HUES64 (cell line): ENCODE data around the gene OR9Q1.
A peak's percentile ranks its signal among the peaks of the same experiment; 100 is the strongest.

Experiments used
- H3K27ac ChIP-seq: 2 replicates; pipeline ENCODE4 v1.7.0; 2013; ENCODE audit warnings: low read depth, low read length, inconsistent platforms
- H3K27me3 ChIP-seq: 2 replicates; pipeline ENCODE4 v1.6.1; 2013; ENCODE audit warnings: mild to moderate bottlenecking, low read length; ENCODE audit not compliant: insufficient read depth
- H3K36me3 ChIP-seq: 2 replicates; pipeline ENCODE4 v1.6.1; 2013; ENCODE audit warnings: mild to moderate bottlenecking, low read length; ENCODE audit not compliant: insufficient read depth
- H3K4me1 ChIP-seq: 2 replicates; pipeline ENCODE4 v1.6.1; 2013; ENCODE audit warnings: mild to moderate bottlenecking, low read length, moderate library complexity; ENCODE audit not compliant: insufficient read depth
- H3K4me3 ChIP-seq: 2 replicates; pipeline ENCODE4 v1.5.1; 2013; ENCODE audit warnings: mild to moderate bottlenecking, low read length, moderate library complexity
- H3K9ac ChIP-seq: 2 replicates; pipeline ENCODE4 v1.6.1; 2013; ENCODE audit warnings: mild to moderate bottlenecking, low read depth, low read length
- H3K9me3 ChIP-seq: 2 replicates; pipeline ENCODE4 v1.6.1; 2013; ENCODE audit warnings: low read depth, low read length; ENCODE audit not compliant: insufficient read depth
- WGBS: fragments of 150-250, 120-280 bp; methylation state at CpG from one replicate; pipeline ENCODE4 v1.1.7; 2013; ENCODE audit warnings: missing lambda C conversion rate; 5-methylcytosine and 5-hydroxymethylcytosine counted together

OR9Q1 gene

DNA sequence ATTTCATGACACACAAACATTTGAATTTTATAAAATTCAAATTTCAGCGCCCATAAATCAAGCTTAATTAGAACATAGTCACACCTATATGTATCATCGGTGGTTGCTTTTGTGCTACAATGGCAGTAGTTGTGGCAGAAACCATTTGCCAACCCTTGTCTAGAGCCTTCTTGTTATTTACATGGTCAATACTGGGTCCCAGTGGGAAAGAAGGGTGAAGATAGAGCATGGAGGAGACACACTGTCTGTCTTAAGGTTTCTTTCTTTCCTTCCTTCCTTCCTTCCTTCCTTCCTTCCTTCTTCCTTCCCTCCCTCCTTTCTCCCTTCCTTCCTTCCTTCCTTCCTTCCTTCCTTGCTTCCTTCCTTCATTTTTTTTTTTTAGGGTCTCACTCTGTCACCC lies 10.8 kb downstream of the OR9Q1 start:
- no peaks in the 10 kb centered on the region for H3K36me3 ChIP-seq
- H3K4me1 ChIP-seq: no peaks in the 10 kb centered on the region
- 92% methylated on average over 2 of the region's 2 CpGs for WGBS
- H3K27ac ChIP-seq: no peak overlapping the region
- no peak overlapping the region for H3K9ac ChIP-seq
- H3K4me3 ChIP-seq: no peak overlapping the region
- no peaks in the 10 kb centered on the region for H3K27me3 ChIP-seq
- H3K9me3 ChIP-seq: peaks cover 10% of the 10 kb centered on the region; the same call in 1 of the 2 replicates

DNA sequence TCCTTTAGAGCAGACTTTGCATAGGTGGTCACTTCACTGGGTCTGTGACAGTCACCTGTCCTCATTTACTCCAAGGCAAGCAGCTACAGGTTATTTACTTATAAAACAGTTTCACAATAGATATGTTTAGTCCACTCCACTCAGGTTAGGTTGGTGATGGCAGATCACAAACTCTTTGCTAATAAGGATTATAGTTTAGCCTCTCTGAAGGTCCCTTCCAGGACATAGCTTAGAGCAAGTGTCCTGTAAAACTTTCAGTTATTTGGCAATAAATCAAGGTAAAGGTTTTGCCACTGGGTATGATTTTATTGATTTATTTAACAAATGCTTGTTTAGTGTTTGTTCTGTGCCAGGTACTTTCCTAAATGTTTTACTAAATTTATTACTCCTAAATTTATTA lies 15.9 kb downstream of the OR9Q1 start:
- no peaks in the 10 kb centered on the region for H3K36me3 ChIP-seq
- H3K9me3 ChIP-seq: peaks cover 10% of the 10 kb centered on the region; the same call in 1 of the 2 replicates
- no peaks in the 10 kb centered on the region for H3K4me1 ChIP-seq
- H3K27ac ChIP-seq: no peak overlapping the region
- H3K27me3 ChIP-seq: no peaks in the 10 kb centered on the region
- no peak overlapping the region for H3K4me3 ChIP-seq
- H3K9ac ChIP-seq: no peak overlapping the region

DNA sequence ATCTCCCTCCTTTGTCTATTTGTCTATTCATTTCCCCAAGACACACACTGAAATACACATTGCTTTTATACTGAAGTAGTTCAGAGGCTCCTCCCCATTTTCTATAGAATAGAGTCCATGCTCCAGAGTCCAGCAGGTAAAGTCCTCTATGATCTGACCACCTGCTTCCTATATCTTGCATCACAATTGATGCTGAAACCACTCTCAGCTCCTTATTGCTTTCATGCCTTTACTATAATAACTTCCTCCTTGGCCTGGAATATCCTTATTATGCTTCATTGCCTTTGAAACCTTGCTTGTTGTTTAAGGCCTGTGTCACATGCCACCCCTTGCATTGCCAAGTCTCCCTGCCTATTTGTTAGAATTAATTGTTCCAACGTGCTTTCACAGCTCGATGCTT lies 19.7 kb downstream of the OR9Q1 start:
- H3K4me3 ChIP-seq: no peak overlapping the region

DNA sequence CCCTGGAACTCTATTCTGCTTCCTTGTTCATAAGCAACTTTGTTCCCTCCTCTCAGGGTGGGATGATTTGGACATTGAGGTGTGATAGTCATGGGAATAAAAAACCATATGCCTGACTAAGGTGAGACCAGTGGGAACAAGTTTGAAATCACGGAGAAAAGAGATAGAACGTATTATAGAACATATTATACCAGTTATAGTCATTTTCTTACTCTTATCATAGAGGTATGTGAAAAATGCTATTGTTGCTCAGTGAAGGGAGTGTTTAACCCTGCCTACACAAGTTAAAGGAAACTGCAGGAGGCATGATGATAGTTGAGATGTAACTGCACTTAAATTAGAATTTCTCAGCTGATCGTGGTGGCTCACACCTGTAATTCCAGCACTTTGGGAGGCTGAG lies 22.6 kb downstream of the OR9Q1 start:
- no peaks in the 10 kb centered on the region for H3K27me3 ChIP-seq
- no peak overlapping the region for H3K4me3 ChIP-seq
- no peaks in the 10 kb centered on the region for H3K9me3 ChIP-seq
- 95% methylated on average over 1 of the region's 3 CpGs for WGBS
- H3K4me1 ChIP-seq: no peaks in the 10 kb centered on the region
- H3K36me3 ChIP-seq: no peaks in the 10 kb centered on the region
- H3K9ac ChIP-seq: no peak overlapping the region
- H3K27ac ChIP-seq: no peak overlapping the region

More for the DNA sequence above, 19.7 kb downstream of the OR9Q1 start:
- H3K9me3 ChIP-seq: no peaks in the 10 kb centered on the region
- H3K27me3 ChIP-seq: no peaks in the 10 kb centered on the region
- no CpG with 5 or more reads among the region's 2 CpGs for WGBS
- H3K36me3 ChIP-seq: no peaks in the 10 kb centered on the region
- no peak overlapping the region for H3K27ac ChIP-seq
- H3K4me1 ChIP-seq: no peaks in the 10 kb centered on the region
- H3K9ac ChIP-seq: no peak overlapping the region

DNA sequence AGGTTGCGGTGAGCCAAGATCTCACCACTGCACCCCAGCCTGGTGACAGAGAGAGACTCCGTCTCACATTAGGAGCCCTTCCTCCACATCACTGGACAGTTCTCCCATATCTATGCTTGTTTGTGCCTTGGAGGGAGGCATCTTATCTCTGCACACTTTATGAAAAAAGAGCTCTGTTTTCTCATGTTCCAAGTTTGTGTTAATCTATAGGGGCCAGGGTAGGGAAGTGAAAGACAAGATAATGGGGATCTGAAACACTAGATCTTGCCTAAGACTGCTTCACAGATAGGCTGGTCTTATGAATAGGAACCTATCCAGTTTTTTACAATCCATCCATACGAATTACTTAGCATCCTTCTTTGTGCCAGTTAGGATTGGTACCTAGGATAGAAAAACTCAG lies 24.1 kb downstream of the OR9Q1 start:
- Histone ChIP-seq H3K9ac (no peak overlapping the region), H3K9me3 (no peaks in the 10 kb centered on the region), H3K27ac (no peak overlapping the region), H3K36me3 (no peaks in the 10 kb centered on the region), H3K4me1 (no peaks in the 10 kb centered on the region), H3K27me3 (no peaks in the 10 kb centered on the region), H3K4me3 (no peak overlapping the region)
- 96% methylated on average over 3 of the region's 3 CpGs for WGBS

DNA sequence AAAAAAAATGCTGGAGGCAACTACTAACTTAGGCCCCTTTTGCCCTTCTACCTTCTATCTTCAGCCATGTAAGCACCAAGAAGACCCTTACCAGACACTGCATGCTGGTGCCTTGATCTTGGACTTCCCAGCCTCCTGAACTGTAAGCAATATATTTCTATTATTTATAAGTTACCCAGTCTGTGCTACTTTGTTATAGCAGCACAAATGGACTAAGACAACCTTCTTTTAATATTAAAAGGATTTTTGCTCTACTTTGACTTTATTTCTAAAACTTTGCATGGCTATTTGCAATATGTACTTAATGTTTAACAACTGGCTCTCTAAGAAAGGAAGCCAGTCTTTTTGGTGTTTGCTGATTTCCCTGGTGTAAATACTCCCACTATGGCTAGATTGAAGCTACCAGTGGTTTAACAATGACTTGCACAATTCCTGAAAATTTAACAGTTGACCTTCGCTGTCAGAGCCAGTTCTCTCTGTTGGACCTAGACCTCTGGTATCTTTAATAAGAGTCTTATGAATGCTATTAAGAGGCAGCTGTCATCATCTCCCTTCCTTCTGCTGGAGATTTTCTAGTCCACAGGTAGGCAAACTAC lies 32.2 kb downstream of the OR9Q1 start:
- H3K9ac ChIP-seq: no peak overlapping the region
- WGBS: 86% methylated on average over 1 of the region's 1 CpG
- H3K36me3 ChIP-seq: no peaks in the 10 kb centered on the region
- no peaks in the 10 kb centered on the region for H3K27me3 ChIP-seq
- H3K4me3 ChIP-seq: no peak overlapping the region
- no peaks in the 10 kb centered on the region for H3K9me3 ChIP-seq
- no peak overlapping the region for H3K27ac ChIP-seq
- H3K4me1 ChIP-seq: peaks cover 27% of the 10 kb centered on the region

DNA sequence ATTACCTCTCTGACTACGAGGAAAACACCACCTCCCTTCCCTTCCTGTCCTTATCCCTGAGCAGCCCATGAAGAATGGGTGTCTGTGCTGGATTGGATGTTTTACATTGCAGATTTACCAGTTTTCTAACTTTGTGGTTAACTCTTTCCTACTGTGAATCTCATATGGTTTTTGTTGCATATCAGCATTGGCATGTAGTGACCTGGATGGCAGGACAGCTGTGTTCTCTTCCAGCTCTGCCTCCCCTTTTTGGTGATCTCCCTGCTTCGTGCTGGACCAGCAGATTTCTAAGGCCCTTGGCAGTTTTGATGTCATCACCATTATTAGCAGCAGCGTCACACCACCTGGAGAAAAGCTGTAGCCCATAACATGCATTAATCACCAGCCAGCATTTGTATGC lies 33.8 kb downstream of the OR9Q1 start:
- WGBS: 90% methylated on average over 2 of the region's 3 CpGs
- H3K4me3 ChIP-seq: no peak overlapping the region

DNA sequence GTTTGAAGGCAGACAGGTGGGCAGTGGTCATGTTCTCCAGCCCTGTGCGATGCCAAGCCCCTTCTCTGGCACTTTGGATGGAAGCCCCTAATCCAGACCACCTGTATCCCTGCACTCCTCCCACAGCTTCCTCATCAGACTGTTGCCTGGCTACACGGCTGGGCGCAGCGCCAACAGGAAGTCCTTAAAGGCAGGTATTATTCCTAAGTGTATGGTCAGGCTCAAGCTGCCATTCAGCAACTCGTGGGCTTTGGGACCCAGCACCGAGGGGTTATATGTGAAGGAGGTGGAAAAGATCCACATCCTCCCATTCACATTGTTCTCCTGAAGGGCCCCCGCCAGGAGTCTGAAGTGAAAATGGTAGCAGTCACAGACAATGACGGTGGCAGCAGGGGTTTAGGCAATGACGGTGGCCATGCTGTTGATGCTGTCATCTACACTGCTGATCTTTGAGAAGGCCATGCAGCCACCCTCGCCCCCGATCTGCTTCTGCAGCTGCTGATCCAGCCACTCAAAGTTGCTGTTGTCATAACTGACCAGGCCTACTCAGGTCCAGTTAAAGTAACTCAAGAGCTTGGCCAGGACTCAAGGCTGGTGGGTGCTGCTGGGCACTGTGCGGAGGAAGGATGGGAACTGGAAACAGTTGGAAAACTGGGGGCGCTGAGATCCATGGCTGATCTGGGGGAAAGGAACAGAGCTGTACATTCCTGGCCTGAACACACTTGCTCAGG lies 34.8 kb downstream of the OR9Q1 start:
- H3K36me3 ChIP-seq: no peaks in the 10 kb centered on the region
- WGBS: 71% methylated on average over 13 of the region's 13 CpGs
- H3K4me3 ChIP-seq: no peak overlapping the region
- H3K9ac ChIP-seq: peak overlapping the region; percentile 52
- peak overlapping the region; percentile 76 for H3K27ac ChIP-seq
- H3K27me3 ChIP-seq: no peaks in the 10 kb centered on the region
- H3K9me3 ChIP-seq: no peaks in the 10 kb centered on the region
- peaks cover 43% of the 10 kb centered on the region for H3K4me1 ChIP-seq

More for the DNA sequence above, 33.8 kb downstream of the OR9Q1 start:
- Histone ChIP-seq H3K27me3 (no peaks in the 10 kb centered on the region), H3K9ac (no peak overlapping the region), H3K36me3 (no peaks in the 10 kb centered on the region), H3K4me1 (peaks cover 42% of the 10 kb centered on the region), H3K27ac (no peak overlapping the region), H3K9me3 (no peaks in the 10 kb centered on the region)

DNA sequence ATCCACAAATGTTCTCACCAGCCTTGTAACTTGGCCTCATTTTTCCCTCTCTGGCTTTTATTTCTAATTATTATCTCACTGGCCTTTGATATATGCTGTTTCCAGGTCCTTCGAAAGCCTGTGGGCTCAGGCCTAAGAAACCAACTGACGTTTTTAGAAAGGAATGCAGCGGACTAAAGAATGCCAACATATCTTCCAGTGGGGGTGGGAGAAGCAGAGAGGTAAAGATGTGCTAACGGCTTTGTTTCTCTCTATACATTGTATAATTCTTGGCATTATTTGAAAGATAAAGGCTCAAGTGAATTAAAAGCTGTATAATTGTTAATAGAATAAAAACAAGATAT lies 35.3 kb downstream of the OR9Q1 start:
- Histone ChIP-seq H3K4me3 (no peak overlapping the region), H3K9ac (peak overlapping the region; percentile 52), H3K36me3 (no peaks in the 10 kb centered on the region), H3K4me1 (peaks cover 43% of the 10 kb centered on the region), H3K27me3 (no peaks in the 10 kb centered on the region), H3K27ac (peak overlapping the region; percentile 76), H3K9me3 (no peaks in the 10 kb centered on the region)
- WGBS: 32% methylated on average over 3 of the region's 4 CpGs

DNA sequence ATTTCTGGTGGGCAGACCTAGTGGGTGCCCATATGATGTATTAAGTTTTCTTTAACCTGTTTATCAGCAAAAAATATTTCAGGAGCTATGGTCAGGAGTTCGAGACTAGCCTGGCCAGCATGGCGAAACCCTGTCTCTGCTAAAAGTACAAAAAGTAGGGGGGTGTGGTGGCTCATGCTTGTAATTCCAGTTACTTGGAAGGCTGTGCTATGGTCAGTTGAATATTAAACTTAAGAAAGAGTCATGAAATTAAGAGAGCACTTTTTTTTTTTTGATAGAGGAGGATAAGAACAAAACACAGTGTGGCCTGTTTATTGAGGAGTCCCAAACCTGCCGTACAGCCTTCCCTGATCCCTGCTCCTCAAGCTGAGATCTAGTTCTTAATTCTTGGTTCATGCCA lies 36.9 kb downstream of the OR9Q1 start:
- 92% methylated on average over 3 of the region's 3 CpGs for WGBS

DNA sequence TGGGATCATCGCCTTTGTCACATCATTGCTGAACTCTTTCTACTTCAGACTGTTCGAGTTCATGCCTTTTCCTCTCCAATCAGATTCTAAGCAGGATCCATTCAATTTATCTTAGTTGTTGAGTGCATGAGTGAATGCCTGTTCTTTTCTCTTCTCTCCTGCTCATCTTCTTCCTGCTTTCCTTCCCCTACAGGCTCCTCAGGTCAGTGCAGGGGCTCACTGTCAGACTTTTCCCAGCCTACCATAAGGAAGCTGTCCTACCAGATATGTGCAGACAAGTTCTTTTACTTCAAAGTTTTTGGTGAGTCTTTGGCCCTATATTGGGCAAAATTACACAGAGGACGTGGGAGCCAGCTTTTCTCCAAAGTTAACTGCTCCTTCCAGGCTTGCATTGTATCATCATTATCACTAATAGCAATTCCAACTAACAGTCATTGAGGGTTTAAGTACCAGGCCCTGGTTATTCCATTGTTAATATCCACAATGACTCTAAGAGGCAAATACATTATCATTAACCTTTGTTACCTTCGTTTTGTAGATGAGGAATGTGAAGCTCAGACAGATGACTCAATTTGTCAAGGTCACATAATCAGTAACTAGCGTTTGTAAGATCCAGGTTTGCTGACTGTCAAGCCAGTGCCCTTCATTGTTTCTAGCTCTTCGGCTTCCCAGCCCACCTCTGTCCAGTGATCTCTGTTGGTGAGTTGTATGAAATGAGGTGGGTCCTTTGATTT lies 37.4 kb downstream of the OR9Q1 start:
- Histone ChIP-seq H3K27me3 (no peaks in the 10 kb centered on the region), H3K4me1 (peaks cover 43% of the 10 kb centered on the region), H3K36me3 (no peaks in the 10 kb centered on the region), H3K4me3 (no peak overlapping the region), H3K9me3 (no peaks in the 10 kb centered on the region), H3K9ac (no peak overlapping the region), H3K27ac (no peak overlapping the region; the same call in 1 of the 2 replicates)
- 68% methylated on average over 6 of the region's 6 CpGs for WGBS

More for the DNA sequence above, 36.9 kb downstream of the OR9Q1 start:
- no peaks in the 10 kb centered on the region for H3K9me3 ChIP-seq
- H3K36me3 ChIP-seq: no peaks in the 10 kb centered on the region
- no peak overlapping the region for H3K4me3 ChIP-seq
- H3K4me1 ChIP-seq: peaks cover 43% of the 10 kb centered on the region
- H3K9ac ChIP-seq: no peak overlapping the region
- no peaks in the 10 kb centered on the region for H3K27me3 ChIP-seq
- H3K27ac ChIP-seq: no peak overlapping the region
